HEK293T (cell line): ENCODE measurements around the gene ANGPTL2.

ENCODE experiments used
- ARNT ChIP-seq: fragments of 450-650 bp; IDR thresholded peaks from 2 replicates; pipeline ENCODE4 v1.6.1; 2017; ENCODE audit warnings: mild to moderate bottlenecking
- BHLHE40 ChIP-seq: fragments of 450-650 bp; IDR thresholded peaks from 2 replicates; pipeline ENCODE4 v1.6.1; 2016; ENCODE audit warnings: mild to moderate bottlenecking, moderate library complexity, borderline replicate concordance
- CTBP1 ChIP-seq: fragments of 450-650 bp; IDR thresholded peaks from 2 replicates; pipeline ENCODE4 v1.6.1; 2016; ENCODE audit warnings: borderline replicate concordance
- ELF4 ChIP-seq: fragments of 450-650 bp; IDR thresholded peaks from 2 replicates; pipeline ENCODE4 v1.6.1; 2017; ENCODE audit warnings: antibody characterized with exemption
- FOXA1 ChIP-seq: fragments of 450-650 bp; IDR thresholded peaks from 2 replicates; pipeline ENCODE4 v1.6.1; 2016; ENCODE audit warnings: mild to moderate bottlenecking
- FOXK2 ChIP-seq: fragments of 450-650 bp; IDR thresholded peaks from 2 replicates; pipeline ENCODE4 v1.6.1; 2016; ENCODE audit warnings: mild to moderate bottlenecking
- FOXM1 ChIP-seq: fragments of 450-650 bp; IDR thresholded peaks from 2 replicates; pipeline ENCODE4 v1.6.1; 2017; ENCODE audit warnings: mild to moderate bottlenecking, borderline replicate concordance
- HDGF ChIP-seq: fragments of 450-650 bp; IDR thresholded peaks from 2 replicates; pipeline ENCODE4 v1.6.1; 2017; ENCODE audit warnings: antibody characterized with exemption, borderline replicate concordance
- NFRKB ChIP-seq: fragments of 450-650 bp; IDR thresholded peaks from 2 replicates; pipeline ENCODE4 v1.6.1; 2016; ENCODE audit warnings: mild to moderate bottlenecking, moderate library complexity
- SP1 ChIP-seq: fragments of 450-650 bp; IDR thresholded peaks from 2 replicates; pipeline ENCODE4 v1.6.1; 2017
- SUZ12 ChIP-seq: fragments of 450-650 bp; IDR thresholded peaks from 2 replicates; pipeline ENCODE4 v1.6.1; 2016; ENCODE audit warnings: mild to moderate bottlenecking
- TARDBP ChIP-seq: fragments of 450-650 bp; IDR thresholded peaks from 2 replicates; pipeline ENCODE4 v1.6.1; 2016
- ZNF384 ChIP-seq: fragments of 450-650 bp; IDR thresholded peaks from 2 replicates; pipeline ENCODE4 v1.6.1; 2016
- TF ChIP-seq, protein P1 (sequence below): fragments of 450-650 bp; IDR thresholded peaks from 2 replicates; pipeline ENCODE4 v1.6.1; 2016

DNA sequence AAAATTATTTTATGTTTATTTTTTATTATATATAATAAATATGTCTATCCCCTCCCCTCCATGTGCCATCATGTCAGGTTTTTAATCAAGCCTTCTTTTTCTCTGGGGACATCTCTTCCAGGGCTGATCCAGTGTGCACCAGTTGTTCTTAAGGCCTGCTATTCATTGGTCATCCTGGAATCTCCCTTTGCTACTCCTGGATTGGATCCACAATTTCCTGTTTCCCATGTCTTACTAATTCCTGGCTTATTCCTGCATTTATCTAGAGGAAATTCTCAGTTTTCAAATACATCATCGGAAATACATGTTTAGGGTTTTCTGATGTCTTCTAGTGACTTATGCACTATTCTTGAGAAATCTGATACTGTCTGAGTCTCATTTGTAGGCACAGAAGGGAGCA, 56.8 kb downstream of the ANGPTL2 start:
- TF ChIP-seq FOXM1, result no peak
- no peak for TF ChIP-seq ELF4
- no peak for TF ChIP-seq ZNF384
- no peak for TF ChIP-seq TARDBP
- no peak for TF ChIP-seq HDGF
- TF ChIP-seq SP1, result no peak
- no peak for TF ChIP-seq CTBP1
- no peak for TF ChIP-seq NFRKB
- no peak for TF ChIP-seq BHLHE40
- no peak for TF ChIP-seq FOXK2
- no peak for TF ChIP-seq ARNT
- TF ChIP-seq FOXA1, result no peak
- TF ChIP-seq, protein P1, sequence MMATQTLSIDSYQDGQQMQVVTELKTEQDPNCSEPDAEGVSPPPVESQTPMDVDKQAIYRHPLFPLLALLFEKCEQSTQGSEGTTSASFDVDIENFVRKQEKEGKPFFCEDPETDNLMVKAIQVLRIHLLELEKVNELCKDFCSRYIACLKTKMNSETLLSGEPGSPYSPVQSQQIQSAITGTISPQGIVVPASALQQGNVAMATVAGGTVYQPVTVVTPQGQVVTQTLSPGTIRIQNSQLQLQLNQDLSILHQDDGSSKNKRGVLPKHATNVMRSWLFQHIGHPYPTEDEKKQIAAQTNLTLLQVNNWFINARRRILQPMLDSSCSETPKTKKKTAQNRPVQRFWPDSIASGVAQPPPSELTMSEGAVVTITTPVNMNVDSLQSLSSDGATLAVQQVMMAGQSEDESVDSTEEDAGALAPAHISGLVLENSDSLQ, result no peak
- TF ChIP-seq SUZ12, result no peak
